Measurements from ENCODE around the gene ACAP2. TPM values are rescaled to one million over a fixed set of nuclear protein-coding genes. Genes with fewer than 3 reads are reported as not detected.

The ACAP2 gene
- total and polyA plus RNA-seq, 2 experiments from 2014 or later, result 45.6 to 104 TPM

DNA sequence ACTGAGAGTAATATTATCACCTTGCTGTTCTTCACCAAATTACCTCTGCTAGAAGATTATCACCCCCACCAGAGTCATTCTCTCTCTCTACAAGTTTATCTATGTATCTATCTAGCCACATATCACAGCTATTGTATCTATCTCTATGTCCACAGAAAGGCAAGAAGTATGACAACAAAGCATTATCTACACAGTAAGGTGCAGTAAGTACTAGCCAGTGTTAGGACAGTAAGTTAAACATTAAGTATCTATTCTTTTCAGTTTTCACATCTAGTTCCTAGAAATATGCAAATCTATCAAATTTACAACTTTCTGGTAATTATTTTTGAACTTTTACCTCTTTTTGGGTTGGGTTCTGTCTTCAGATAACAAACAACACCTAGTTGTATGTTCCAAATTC lies 145.4 kb downstream of the ACAP2 start:
- Histone ChIP-seq H3K9me2 (ENCODE audit: insufficient read depth) (no peaks in the 10 kb centered on the region), H4K20me1 (replicated peaks; ENCODE audit: insufficient read depth) (no peaks in the 10 kb centered on the region), H3K27me3 (ENCODE audit: insufficient read depth) (no peaks in the 10 kb centered on the region), H3K4me1 (ENCODE audit: insufficient read depth) (no peaks in the 10 kb centered on the region), H3K79me2 (replicated peaks; ENCODE audit: insufficient read depth) (no peaks in the 10 kb centered on the region), H2AFZ (no peak overlapping the region), H3F3A (replicated peaks; ENCODE audit: low read depth) (no peaks in the 10 kb centered on the region), H3K27ac (ENCODE audit: low read depth) (no peak overlapping the region), H3K36me3 (ENCODE audit: insufficient read depth) (0 out of 2 replicates have a peak, but pooled peaks cover 5% of the 10 kb centered on the region), H3K4me2 (no peak overlapping the region), H3K4me3 (no peak overlapping the region)
- H3K27me3 Mint-ChIP-seq (ENCODE audit: insufficient read depth, low read depth, poor library complexity), result no peaks in the 10 kb centered on the region
- H3K27ac Mint-ChIP-seq, result no peak overlapping the region
- no peak overlapping the region for H3K4me3 Mint-ChIP-seq
- TF ChIP-seq, protein P1, sequence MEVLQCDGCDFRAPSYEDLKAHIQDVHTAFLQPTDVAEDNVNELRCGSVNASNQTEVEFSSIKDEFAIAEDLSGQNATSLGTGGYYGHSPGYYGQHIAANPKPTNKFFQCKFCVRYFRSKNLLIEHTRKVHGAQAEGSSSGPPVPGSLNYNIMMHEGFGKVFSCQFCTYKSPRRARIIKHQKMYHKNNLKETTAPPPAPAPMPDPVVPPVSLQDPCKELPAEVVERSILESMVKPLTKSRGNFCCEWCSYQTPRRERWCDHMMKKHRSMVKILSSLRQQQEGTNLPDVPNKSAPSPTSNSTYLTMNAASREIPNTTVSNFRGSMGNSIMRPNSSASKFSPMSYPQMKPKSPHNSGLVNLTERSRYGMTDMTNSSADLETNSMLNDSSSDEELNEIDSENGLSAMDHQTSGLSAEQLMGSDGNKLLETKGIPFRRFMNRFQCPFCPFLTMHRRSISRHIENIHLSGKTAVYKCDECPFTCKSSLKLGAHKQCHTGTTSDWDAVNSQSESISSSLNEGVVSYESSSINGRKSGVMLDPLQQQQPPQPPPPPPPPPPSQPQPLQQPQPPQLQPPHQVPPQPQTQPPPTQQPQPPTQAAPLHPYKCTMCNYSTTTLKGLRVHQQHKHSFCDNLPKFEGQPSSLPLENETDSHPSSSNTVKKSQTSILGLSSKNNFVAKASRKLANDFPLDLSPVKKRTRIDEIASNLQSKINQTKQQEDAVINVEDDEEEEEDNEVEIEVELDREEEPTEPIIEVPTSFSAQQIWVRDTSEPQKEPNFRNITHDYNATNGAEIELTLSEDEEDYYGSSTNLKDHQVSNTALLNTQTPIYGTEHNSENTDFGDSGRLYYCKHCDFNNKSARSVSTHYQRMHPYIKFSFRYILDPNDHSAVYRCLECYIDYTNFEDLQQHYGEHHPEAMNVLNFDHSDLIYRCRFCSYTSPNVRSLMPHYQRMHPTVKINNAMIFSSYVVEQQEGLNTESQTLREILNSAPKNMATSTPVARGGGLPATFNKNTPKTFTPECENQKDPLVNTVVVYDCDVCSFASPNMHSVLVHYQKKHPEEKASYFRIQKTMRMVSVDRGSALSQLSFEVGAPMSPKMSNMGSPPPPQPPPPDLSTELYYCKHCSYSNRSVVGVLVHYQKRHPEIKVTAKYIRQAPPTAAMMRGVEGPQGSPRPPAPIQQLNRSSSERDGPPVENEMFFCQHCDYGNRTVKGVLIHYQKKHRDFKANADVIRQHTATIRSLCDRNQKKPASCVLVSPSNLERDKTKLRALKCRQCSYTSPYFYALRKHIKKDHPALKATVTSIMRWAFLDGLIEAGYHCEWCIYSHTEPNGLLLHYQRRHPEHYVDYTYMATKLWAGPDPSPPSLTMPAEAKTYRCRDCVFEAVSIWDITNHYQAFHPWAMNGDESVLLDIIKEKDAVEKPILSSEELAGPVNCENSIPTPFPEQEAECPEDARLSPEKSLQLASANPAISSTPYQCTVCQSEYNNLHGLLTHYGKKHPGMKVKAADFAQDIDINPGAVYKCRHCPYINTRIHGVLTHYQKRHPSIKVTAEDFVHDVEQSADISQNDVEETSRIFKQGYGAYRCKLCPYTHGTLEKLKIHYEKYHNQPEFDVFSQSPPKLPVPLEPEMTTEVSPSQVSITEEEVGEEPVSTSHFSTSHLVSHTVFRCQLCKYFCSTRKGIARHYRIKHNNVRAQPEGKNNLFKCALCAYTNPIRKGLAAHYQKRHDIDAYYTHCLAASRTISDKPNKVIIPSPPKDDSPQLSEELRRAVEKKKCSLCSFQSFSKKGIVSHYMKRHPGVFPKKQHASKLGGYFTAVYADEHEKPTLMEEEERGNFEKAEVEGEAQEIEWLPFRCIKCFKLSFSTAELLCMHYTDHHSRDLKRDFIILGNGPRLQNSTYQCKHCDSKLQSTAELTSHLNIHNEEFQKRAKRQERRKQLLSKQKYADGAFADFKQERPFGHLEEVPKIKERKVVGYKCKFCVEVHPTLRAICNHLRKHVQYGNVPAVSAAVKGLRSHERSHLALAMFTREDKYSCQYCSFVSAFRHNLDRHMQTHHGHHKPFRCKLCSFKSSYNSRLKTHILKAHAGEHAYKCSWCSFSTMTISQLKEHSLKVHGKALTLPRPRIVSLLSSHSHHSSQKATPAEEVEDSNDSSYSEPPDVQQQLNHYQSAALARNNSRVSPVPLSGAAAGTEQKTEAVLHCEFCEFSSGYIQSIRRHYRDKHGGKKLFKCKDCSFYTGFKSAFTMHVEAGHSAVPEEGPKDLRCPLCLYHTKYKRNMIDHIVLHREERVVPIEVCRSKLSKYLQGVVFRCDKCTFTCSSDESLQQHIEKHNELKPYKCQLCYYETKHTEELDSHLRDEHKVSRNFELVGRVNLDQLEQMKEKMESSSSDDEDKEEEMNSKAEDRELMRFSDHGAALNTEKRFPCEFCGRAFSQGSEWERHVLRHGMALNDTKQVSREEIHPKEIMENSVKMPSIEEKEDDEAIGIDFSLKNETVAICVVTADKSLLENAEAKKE (CRISPR knock-in tag; IDR thresholded peaks at IDR 0.05), result no peak
- no peak for TF ChIP-seq EZH2phosphoT487 (IDR thresholded peaks at IDR 0.05; ENCODE audit: unreplicated experiment)
- TF ChIP-seq, protein P2, sequence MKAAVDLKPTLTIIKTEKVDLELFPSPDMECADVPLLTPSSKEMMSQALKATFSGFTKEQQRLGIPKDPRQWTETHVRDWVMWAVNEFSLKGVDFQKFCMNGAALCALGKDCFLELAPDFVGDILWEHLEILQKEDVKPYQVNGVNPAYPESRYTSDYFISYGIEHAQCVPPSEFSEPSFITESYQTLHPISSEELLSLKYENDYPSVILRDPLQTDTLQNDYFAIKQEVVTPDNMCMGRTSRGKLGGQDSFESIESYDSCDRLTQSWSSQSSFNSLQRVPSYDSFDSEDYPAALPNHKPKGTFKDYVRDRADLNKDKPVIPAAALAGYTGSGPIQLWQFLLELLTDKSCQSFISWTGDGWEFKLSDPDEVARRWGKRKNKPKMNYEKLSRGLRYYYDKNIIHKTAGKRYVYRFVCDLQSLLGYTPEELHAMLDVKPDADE (IDR thresholded peaks at IDR 0.05), result no peak
- ATAC-seq (no peak), DNase-seq (ENCODE audit: low spot score) (no peak)
- no peaks in the 10 kb centered on the region for H3K4me1 Mint-ChIP-seq
- peaks cover 21% of the 10 kb centered on the region for H3K36me3 Mint-ChIP-seq (ENCODE audit: low read depth)
- no peaks in the 10 kb centered on the region for H3K9me3 Mint-ChIP-seq

DNA sequence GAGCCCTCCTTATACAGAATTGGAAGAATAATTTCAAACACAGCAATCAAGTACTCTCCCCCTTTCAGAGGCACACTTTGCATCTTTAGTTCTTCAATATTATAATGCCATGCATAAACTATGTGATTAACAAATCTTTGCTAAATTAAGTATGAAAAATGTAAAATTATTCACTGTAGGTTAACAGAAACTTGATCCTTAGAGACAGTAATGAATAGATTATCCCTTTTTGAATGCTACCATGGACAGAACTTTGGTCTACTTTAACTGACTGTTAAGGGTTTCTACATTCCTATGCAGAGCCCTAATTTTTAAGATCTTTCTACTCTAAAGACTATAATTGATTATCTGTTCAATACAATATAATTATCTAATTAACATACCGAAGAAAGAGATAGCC lies 146.2 kb downstream of the ACAP2 start:
- H3K36me3 Mint-ChIP-seq (ENCODE audit: low read depth), result peaks cover 21% of the 10 kb centered on the region; the same call in 2 of the 3 replicates
- Histone ChIP-seq H3K4me3 (no peak overlapping the region), H3K4me2 (no peak overlapping the region), H4K20me1 (replicated peaks; ENCODE audit: insufficient read depth) (no peaks in the 10 kb centered on the region), H3K27ac (ENCODE audit: low read depth) (no peak overlapping the region), H3K9me2 (ENCODE audit: insufficient read depth) (no peaks in the 10 kb centered on the region), H2AFZ (no peak overlapping the region), H3K4me1 (ENCODE audit: insufficient read depth) (no peaks in the 10 kb centered on the region), H3K79me2 (replicated peaks; ENCODE audit: insufficient read depth) (no peaks in the 10 kb centered on the region), H3K27me3 (ENCODE audit: insufficient read depth) (no peaks in the 10 kb centered on the region), H3F3A (replicated peaks; ENCODE audit: low read depth) (no peaks in the 10 kb centered on the region), H3K36me3 (ENCODE audit: insufficient read depth) (0 out of 2 replicates have a peak, but pooled peaks cover 5% of the 10 kb centered on the region)
- H3K9me3 Mint-ChIP-seq, result no peaks in the 10 kb centered on the region
- no peak for DNase-seq (ENCODE audit: low spot score)
- no peaks in the 10 kb centered on the region for H3K27me3 Mint-ChIP-seq (ENCODE audit: insufficient read depth, low read depth, poor library complexity)
- H3K4me1 Mint-ChIP-seq, result no peaks in the 10 kb centered on the region
- no peak for ATAC-seq
- no peak overlapping the region for H3K4me3 Mint-ChIP-seq
- no peak overlapping the region for H3K27ac Mint-ChIP-seq
- TF ChIP-seq STAT1 (IDR thresholded peaks at IDR 0.05; ENCODE audit: unreplicated experiment) (no peak), ZNF114 (CRISPR knock-in tag; IDR thresholded peaks at IDR 0.05) (no peak)
- TF ChIP-seq, protein P1 (CRISPR knock-in tag; IDR thresholded peaks at IDR 0.05), result no peak
